AG09319 (cell line): ENCODE measurements around the gene PPM1D.

Experiments
- DNase-seq: peaks from one replicate; pipeline ENCODE4 v3.0.0-alpha.2; 2010; ENCODE audit warnings: low read depth; ENCODE audit errors: extremely low read depth
- CTCF ChIP-seq: IDR thresholded peaks from 2 replicates; pipeline ENCODE4 v1.5.1; 2011; ENCODE audit warnings: low read depth, mild to moderate bottlenecking, inconsistent platforms, low read length, moderate library complexity

Gene PPM1D

GRCh38 chr17:60628252-60628889 is 28.4 kb downstream of the PPM1D start:
- TF ChIP-seq CTCF = no peak
- no peak for DNase-seq

GRCh38 chr17:60629120-60629519 is 29.1 kb downstream of the PPM1D start:
- TF ChIP-seq CTCF = no peak
- no peak for DNase-seq

- no peak for TF ChIP-seq CTCF
These were observed 30.4 kb downstream of the PPM1D start for GRCh38 chr17:60630352-60630751.

GRCh38 chr17:60631119-60631518 is 31.1 kb downstream of the PPM1D start:
- DNase-seq = no peak
- TF ChIP-seq CTCF = no peak

More at GRCh38 chr17:60630352-60630751, 30.4 kb downstream of the PPM1D start:
- no peak for DNase-seq

- no peak for TF ChIP-seq CTCF
- no peak for DNase-seq
These were observed 37.7 kb downstream of the PPM1D start for GRCh38 chr17:60637683-60638082.

- no peak for DNase-seq
- no peak for TF ChIP-seq CTCF
These were observed 39.0 kb downstream of the PPM1D start for GRCh38 chr17:60639019-60639330.

- TF ChIP-seq CTCF = peak; percentile 45
- no peak for DNase-seq
These were observed 40.5 kb downstream of the PPM1D start for GRCh38 chr17:60640503-60640902.
